HPDE6-E6E7 (cell line): ENCODE data around the gene RAB40C.

ENCODE experiments used
- DNase-seq: peaks from one replicate; pipeline ENCODE4 v3.0.0; 2011; ENCODE audit warnings: missing footprints; ENCODE audit errors: extremely low spot score

Gene RAB40C

DNA sequence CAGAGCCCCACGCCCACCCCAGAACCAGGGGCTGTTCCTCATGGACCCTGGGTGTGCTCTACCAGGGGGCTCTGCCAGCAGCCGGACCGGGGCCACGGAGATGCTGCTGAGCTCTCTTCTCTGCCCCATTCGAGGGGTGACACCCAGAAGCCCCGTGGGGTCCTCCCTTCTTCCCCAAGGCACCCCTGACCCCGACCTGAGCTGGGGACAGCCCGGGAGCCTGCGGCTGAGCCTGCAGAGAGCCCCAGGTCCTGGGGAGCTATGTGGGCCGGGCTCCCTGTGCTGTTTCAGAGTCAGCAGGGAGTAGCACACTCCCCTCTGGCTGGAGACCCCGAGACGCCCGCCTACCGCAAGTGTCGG lies 30.9 kb upstream of the RAB40C start:
- no peak for DNase-seq

- no peak for DNase-seq
Measured at GRCh38 chr16:559411-560203, 30.3 kb upstream of the RAB40C start.

GRCh38 chr16:560204-560700 lies 29.6 kb upstream of the RAB40C start, which contains the start of gene PRR35:
Gene PRR35, plus strand, starts transcription at chr16:560394. Its CDS starts 2,901 bp downstream, at chr16:563295.
- no peak for DNase-seq

DNA sequence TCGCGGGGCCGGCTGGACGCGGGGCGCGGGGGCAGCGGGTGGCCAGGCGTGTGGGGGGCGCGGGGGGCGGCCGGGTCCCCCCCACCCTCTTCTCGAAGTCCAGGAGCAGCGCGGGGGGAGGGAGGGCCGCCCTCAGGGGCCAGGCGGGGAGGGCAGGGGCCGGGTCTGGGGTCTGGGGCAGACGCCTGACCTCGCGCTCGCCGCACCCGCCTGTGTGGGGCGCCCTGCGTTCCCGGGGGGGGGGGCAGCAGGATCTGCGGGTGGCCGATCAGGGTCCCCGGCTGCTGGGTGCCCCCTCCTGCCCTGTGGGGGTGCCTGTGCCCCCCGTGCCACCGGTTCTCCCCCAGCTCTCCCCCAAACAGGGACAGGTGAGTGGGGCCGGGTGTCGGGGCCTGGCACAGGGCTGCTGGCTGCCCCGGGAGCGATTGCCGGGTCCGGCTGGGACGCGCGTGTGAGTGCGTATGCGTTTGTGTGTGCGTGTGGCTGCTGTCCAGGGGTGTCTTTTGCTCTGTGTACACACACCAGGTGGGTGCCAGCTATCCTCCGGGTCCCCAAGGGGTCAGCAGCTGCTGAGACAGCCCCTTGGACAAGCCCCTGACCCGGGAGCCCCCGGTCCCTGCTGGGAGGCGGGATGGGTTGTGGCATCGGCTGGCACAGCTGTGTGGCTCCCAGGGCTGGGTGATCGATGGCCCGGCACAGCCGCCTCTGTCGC lies 29.0 kb upstream of the RAB40C start:
- no peak for DNase-seq

GRCh38 chr16:561413-561794 lies 28.5 kb upstream of the RAB40C start:
- DNase-seq, result no peak

GRCh38 chr16:561957-562938 lies 27.6 kb upstream of the RAB40C start:
- no peak for DNase-seq

DNA sequence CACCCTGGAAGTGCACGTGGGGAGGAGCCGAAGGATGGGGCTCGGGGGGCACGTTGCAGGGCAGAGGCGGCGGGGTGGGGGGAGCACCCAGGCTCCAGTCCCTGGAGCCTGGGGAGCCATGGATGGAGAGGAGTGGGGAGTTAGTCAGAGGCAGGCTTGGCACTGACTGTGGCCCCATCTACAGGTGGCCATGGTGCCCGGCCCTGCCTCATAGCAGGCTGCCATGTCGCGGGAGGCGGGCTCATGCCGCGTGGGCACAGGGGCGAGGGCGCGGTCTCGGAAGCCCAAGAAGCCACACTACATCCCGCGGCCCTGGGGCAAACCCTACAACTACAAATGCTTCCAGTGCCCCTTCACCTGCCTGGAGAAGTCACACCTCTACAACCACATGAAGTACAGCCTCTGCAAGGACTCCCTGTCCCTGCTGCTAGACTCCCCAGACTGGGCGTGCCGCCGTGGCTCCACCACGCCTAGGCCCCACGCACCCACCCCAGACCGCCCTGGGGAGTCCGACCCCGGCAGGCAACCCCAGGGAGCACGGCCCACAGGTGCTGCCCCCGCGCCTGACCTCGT lies 26.7 kb upstream of the RAB40C start:
- no peak for DNase-seq

GRCh38 chr16:564690-565418 lies 25.0 kb upstream of the RAB40C start:
- DNase-seq, result no peak

GRCh38 chr16:565419-566330 lies 24.2 kb upstream of the RAB40C start:
- no peak for DNase-seq

GRCh38 chr16:566475-567372 lies 23.1 kb upstream of the RAB40C start, which contains the start of gene NHLRC4:
Gene NHLRC4, plus strand, starts transcription at chr16:567005. Its CDS starts 1,043 bp downstream, at chr16:568048.
- DNase-seq, result no peak

GRCh38 chr16:567373-568256 lies 22.3 kb upstream of the RAB40C start:
- no peak for DNase-seq

DNA sequence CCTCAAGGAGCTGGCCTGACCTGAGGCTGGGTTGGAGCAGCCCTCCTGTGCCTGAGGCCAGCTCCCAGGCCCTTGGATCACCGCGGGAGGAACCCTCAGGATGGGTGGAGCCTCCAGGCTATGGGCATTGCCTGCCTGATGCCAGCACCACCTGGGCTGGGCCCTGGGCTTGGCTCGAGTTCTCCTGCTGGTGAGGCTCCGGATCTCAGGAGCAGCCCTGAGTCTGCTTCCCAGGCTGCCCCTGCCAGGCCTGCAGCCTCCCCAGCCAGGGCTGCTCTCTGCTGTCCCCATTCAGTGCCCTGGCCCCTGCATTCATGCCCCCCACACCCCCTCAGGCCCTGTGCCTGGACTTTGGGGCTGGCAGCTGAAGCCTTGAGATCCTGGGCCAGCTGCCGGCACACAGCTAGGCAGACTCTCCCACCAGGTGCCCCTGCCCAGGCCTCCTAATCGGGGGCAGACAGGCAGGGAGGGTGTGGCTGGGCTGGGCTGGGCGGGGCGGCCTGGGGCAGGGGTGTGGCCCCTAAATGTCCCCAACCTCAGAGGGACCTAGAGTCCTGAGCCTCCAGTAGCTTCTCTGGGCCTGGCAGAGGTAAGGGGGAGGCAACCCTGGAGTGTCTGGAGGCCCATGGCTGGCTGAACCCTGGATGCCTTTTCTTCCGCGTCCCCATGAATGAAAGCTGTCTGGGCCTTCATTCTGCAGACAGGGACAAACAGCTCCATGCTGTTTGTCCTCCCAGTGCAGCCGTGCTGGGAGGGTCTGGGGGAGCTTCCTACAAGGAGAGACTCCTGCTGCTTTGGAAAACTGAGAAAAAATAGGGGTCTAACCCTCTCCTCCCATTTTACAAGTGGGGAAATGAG lies 21.2 kb upstream of the RAB40C start:
- no peak for DNase-seq

DNA sequence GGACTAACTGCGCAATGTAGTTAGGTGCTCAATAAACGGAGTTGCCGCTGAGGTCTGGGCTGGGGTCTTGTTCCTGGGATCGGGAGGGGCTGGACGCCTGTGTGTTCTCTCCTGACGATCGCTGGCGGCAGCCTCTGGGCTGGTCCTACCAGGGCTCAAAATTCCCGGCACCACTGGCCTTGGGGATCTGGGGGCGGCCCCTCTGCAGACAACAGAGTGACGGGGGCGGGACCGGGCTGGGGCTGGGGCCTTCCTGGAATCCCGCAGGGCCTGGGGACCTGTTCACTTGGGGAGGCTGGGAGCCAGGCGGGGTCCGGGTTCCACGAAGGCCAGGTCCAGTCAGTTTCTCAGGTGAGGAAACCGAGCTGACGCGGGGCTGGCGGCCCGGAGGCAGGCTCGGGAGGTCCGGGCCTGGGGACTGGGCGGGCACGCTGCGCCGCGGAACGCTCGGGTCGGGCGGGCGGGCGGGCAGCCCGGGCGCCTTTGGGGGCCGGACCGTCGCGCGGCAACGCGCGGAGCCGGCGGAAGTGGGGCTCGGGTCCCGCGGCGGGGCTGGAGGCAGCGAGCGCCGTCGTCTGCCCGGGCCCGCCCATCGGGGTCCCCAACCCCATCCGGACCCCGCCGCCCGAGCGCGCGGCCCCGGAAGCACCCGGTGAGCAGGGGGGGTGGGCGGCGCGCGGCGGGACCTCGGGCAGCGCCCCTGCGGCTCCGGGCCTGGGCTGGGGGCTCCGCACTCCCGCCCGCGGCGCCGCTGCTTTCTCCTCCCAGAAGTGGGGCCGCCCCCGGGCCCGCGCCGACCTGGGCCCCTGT lies 20.2 kb upstream of the RAB40C start, which contains the start of gene PIGQ:
Gene PIGQ (plus strand): TSS at position 524 of the 810 bp plus-strand sequence. CDS start 4,107 bp downstream, outside the sequence.
- DNase-seq, result no peak

- DNase-seq, result no peak
Measured at GRCh38 chr16:572865-573650, 16.8 kb upstream of the RAB40C start.
